Fibroblast of skin of right biceps (primary cell): ENCODE measurements around the gene C19orf33.

Experiments
- DNase-seq: peaks from one replicate; pipeline ENCODE4 v3.0.0-alpha.2; 2013

The C19orf33 gene

GRCh38 chr19:38280030-38280921 lies 23.8 kb upstream of the C19orf33 start:
- no peak for DNase-seq

- DNase-seq, result no peak
These were observed 22.1 kb upstream of the C19orf33 start for GRCh38 chr19:38281811-38282566.

GRCh38 chr19:38283271-38283670 lies 20.8 kb upstream of the C19orf33 start:
- DNase-seq, result no peak

GRCh38 chr19:38284422-38284821 lies 19.6 kb upstream of the C19orf33 start:
- DNase-seq, result no peak

GRCh38 chr19:38285567-38285966 lies 18.5 kb upstream of the C19orf33 start:
- DNase-seq, result no peak

GRCh38 chr19:38287604-38288003 lies 16.4 kb upstream of the C19orf33 start:
- DNase-seq, result no peak

- DNase-seq, result no peak
These were observed 15.8 kb upstream of the C19orf33 start for GRCh38 chr19:38288123-38288855.

GRCh38 chr19:38289955-38290354 lies 14.1 kb upstream of the C19orf33 start:
- no peak for DNase-seq

- peak; percentile 86 for DNase-seq
These were observed 13.4 kb upstream of the C19orf33 start for GRCh38 chr19:38290631-38291147.

GRCh38 chr19:38291855-38292254 lies 12.2 kb upstream of the C19orf33 start:
- no peak for DNase-seq

- DNase-seq, result no peak
These were observed 10.8 kb upstream of the C19orf33 start for GRCh38 chr19:38293281-38293680.

- no peak for DNase-seq
These were observed 10.0 kb upstream of the C19orf33 start for GRCh38 chr19:38294090-38294489.

- DNase-seq, result no peak
These were observed 5.0 kb upstream of the C19orf33 start for GRCh38 chr19:38298821-38299680.

- no peak for DNase-seq
These were observed 358 bp downstream of the C19orf33 start for GRCh38 chr19:38304352-38304865.

GRCh38 chr19:38304866-38305429 lies 897 bp downstream of the C19orf33 start:
- no peak for DNase-seq

- DNase-seq, result no peak
These were observed 2.2 kb downstream of the C19orf33 start for GRCh38 chr19:38306236-38306635.

- no peak for DNase-seq
These were observed 3.0 kb downstream of the C19orf33 start for GRCh38 chr19:38307076-38307475.

- no peak for DNase-seq
These were observed 3.5 kb downstream of the C19orf33 start for GRCh38 chr19:38307597-38307996.

GRCh38 chr19:38308006-38308766 lies 4.1 kb downstream of the C19orf33 start:
- no peak for DNase-seq

GRCh38 chr19:38308926-38309614 lies 5.0 kb downstream of the C19orf33 start:
- no peak for DNase-seq
